ENCODE measurements around the gene RBPMS2.
A peak's percentile ranks its signal among the peaks of the same experiment; 100 is the strongest.

The RBPMS2 gene

DNA sequence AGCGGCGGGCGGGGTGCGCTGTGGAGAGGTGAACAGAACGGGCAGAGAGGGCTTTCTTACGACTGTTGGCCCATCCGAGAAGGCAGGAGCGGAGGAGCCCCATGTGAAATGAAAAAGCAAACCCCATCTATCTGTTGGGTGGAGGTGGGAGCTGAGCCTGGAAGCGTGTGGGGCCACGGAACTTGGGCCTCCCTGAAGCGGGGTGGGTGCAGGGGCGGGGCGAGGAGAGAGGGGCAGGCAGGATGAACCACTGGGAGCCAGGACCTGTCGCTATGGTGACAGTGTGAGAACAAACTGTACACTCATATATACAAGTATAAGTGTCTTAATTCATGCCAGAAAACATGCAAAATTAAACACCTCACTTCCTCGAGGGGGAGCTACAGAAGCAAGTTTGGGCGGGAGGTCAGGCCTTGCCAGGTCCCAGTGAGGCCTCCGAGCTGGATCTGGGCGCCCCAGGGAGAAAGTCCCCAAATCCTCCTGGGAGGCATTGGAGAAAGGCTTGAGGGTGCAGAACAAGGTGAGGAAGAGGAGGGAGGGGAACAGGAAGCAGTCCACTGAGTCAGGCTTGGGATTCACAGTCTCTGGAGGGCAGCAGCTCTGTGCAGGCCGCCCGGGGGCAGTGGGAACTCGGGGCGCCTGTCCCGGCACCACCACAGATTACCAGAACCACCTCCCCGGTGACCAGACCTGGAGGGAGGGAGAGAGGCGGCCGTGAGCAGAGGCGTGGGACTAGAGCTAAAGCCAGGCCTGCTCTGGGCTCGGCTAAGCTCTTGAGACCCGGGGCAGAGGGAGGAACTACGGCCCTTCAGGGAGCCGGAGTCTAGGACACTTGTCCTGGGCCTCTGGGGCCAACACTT lies 34.8 kb downstream of the RBPMS2 start:
- H3K27ac ChIP-seq = peak overlapping the region in 1 of 2 donors; percentile 57
- TF ChIP-seq, protein P1, sequence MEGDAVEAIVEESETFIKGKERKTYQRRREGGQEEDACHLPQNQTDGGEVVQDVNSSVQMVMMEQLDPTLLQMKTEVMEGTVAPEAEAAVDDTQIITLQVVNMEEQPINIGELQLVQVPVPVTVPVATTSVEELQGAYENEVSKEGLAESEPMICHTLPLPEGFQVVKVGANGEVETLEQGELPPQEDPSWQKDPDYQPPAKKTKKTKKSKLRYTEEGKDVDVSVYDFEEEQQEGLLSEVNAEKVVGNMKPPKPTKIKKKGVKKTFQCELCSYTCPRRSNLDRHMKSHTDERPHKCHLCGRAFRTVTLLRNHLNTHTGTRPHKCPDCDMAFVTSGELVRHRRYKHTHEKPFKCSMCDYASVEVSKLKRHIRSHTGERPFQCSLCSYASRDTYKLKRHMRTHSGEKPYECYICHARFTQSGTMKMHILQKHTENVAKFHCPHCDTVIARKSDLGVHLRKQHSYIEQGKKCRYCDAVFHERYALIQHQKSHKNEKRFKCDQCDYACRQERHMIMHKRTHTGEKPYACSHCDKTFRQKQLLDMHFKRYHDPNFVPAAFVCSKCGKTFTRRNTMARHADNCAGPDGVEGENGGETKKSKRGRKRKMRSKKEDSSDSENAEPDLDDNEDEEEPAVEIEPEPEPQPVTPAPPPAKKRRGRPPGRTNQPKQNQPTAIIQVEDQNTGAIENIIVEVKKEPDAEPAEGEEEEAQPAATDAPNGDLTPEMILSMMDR (IDR thresholded peaks at IDR 0.05) = no peak
- no peak overlapping the region for H3K4me3 ChIP-seq
- no peak for DNase-seq (ENCODE audit: low spot score)

DNA sequence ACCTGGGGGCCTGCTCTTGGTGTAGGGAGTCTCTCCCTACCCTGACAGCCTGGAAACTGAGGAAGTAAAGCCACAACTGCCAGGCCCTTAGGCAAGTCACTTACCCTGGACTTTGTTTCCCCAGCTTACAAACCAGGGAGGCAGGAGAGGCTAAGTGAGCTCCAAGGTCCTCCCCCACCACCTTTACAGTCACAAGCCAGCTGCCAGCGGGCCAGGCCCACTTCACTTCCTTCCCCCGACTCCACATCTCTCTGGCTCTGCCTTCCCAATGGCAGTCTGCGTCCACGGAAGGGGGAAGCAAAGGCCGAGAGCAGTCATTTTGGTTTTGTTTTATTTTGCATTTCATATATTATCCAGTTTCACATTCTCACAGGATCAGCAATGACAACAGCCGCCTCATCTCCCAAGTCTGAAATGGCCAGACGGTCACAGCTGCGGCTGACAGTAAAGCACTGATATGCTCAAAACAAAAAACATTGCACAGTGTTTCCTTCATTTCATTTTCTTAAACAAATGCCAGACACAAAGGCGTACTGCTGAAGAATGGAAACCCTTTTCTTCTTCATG lies 35.7 kb downstream of the RBPMS2 start:
- no peak for DNase-seq (ENCODE audit: low spot score)
- peak overlapping the region in 1 of 2 donors; percentile 35 for H3K27ac ChIP-seq
- TF ChIP-seq, protein P1 (IDR thresholded peaks at IDR 0.05) = no peak
- no peak overlapping the region for H3K4me3 ChIP-seq

DNA sequence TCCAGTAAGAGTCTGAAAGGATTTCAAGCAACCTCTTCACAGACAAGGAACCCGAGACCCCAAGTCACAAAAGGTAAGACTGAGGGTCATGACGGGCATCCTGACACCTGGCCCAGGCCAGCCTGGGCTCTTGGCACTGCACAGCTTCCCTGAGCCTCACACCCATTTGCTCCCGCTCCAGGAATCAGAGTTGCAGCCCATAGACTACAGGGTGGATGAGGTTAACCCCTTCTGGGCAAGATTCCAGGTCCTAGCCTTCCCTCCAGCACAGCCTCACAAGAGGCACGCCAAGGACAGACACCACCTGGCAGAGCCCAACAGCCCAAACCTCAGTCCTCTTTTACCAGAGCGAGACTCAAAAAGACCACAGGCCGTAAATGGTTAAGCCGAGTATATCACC lies 36.2 kb downstream of the RBPMS2 start:
- TF ChIP-seq, protein P1 (IDR thresholded peaks at IDR 0.05) = no peak
- no peak overlapping the region for H3K4me3 ChIP-seq
- no peak for DNase-seq (ENCODE audit: low spot score)
- peak overlapping the region in 1 of 2 donors; percentile 35 for H3K27ac ChIP-seq

DNA sequence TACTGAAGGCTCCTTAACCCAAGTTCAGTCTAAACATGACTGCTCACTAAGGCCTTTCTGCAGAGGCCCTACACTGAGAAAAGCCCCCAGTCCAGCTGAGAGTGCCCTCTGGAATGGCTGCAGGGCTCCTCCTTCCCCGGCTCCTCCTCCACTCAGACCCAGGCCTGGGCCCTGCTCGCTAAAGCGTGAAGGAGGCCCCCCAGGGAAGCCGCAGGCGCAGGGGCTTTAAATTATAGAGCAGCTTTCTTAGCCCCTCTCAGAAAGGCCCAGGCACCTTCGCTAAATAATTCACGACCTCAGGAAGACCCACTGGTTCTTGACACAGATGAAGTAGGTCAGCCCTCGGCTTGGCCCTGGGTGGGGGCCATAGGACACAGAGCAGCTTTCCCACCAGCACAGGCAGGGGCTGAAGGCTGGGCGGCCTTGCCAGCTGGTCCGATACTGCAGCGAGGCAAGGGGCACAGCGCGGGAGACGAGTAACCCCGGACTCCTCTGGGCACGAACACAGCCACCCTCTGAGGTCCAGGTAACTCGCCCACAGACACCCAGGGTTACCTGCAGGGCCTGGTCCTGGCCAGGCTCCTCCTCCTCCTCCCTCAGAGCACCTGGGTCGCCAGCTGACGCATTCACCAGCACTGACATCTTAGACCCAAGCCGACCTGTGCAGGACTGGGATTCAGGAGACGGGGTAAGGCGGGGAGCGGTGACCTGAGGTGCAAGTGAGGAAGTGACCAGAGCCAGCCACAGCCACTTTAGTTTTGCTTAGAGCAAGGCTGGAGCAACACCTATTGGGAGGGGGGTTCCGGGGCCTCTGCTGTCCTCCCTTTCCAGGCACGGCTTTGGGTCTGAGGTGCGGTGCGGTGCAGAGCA lies 36.9 kb downstream of the RBPMS2 start:
- no peak overlapping the region for H3K27ac ChIP-seq
- no peak overlapping the region for H3K4me3 ChIP-seq
- TF ChIP-seq, protein P1 (IDR thresholded peaks at IDR 0.05) = no peak
- DNase-seq (ENCODE audit: low spot score) = no peak

DNA sequence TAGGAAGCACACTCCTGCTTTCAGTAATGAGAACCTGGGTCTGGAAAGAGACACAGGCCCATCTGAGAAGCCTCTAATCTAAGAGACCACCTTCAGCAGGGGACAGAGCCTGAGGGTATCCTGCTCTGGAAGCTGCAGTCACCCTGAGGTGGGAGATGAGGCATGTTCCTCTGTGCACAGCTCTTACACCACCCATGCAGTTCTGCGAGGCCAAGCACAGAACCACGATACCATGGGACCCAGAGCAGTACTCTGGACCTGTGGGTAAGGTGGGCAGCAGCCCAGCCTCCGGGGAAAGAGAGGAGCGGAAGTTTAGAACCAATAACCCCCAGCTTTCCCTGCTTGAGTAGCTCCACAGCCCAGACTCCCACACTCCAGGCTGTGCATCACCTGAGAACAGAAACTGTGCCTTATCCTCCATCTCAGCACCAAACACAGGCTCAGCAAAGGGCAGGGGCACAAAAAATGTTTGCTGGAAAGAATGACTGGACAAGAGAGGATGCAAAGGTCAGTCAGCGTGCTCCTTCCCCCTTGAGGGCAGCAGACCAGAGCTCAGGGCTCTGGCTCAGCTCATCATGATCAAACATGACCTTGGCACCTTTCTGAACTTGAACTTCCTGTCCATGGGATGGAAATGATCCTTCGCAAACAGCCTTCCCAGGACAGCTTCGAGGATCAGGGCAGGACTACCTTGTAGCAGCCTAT lies 43.1 kb downstream of the RBPMS2 start:
- Histone ChIP-seq H3K4me3 (no peak overlapping the region), H3K27ac (no peak overlapping the region)
- no peak for DNase-seq (ENCODE audit: low spot score)
- TF ChIP-seq, protein P1 (IDR thresholded peaks at IDR 0.05) = no peak

DNA sequence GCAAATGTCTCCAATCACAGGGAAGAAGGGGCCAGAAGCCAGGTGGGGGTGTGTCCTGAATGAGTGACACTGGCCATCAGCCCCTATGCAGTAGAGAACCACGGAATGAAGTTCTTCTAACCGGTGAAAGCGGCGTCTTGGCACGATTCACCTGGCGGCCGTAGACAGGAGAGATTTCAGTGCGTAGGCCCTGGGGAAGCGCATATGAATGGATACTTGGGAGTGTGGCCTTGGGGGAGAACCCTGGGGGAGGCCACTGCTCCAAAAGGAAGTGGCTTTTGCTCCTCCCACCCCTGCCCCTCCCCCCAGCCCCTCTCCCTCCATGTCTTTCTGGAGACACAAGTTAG lies 43.6 kb downstream of the RBPMS2 start:
- Histone ChIP-seq H3K4me3 (no peak overlapping the region), H3K27ac (no peak overlapping the region)
- DNase-seq (ENCODE audit: low spot score) = no peak
- TF ChIP-seq, protein P1 (IDR thresholded peaks at IDR 0.05) = no peak

Measured in coronary artery (tissue), 2 donors.